MM.1S (cell line): ENCODE results near the gene PLD1.

Experiments
- DNase-seq: peaks from one replicate; pipeline ENCODE4 v3.0.0-alpha.2; 2015
- H2AFZ ChIP-seq: fragments of 300-600 bp; sonication (generic); 2 replicates; pipeline ENCODE4 v1.6.0; 2016; ENCODE audit warnings: antibody characterized with exemption, low read length
- H3F3A ChIP-seq: fragments of 300-600 bp; sonication (generic); 2 replicates; pipeline ENCODE4 v1.6.1; 2016; ENCODE audit warnings: mild to moderate bottlenecking, antibody characterized with exemption, low read length, moderate library complexity, mixed read lengths; ENCODE audit not compliant: insufficient read depth
- H3K27ac ChIP-seq: fragments of 300-600 bp; sonication (generic); 2 replicates; pipeline ENCODE4 v1.5.1; 2016; ENCODE audit warnings: mild to moderate bottlenecking, low read length
- H3K27me3 ChIP-seq: fragments of 300-600 bp; sonication (generic); replicated peaks from 2 replicates; pipeline ENCODE4 v1.6.0; 2016; ENCODE audit warnings: low read length; ENCODE audit not compliant: insufficient read depth
- H3K36me3 ChIP-seq: fragments of 300-600 bp; sonication (generic); replicated peaks from 2 replicates; pipeline ENCODE4 v1.6.1; 2016; ENCODE audit warnings: mild to moderate bottlenecking, low read length, mixed read lengths; ENCODE audit not compliant: insufficient read depth
- H3K4me1 ChIP-seq: fragments of 300-600 bp; sonication (generic); 2 replicates; pipeline ENCODE4 v1.6.1; 2016; ENCODE audit warnings: low read length, mixed read lengths
- H3K4me2 ChIP-seq: fragments of 300-600 bp; sonication (generic); 2 replicates; pipeline ENCODE4 v1.6.0; 2016; ENCODE audit warnings: low read depth, low read length
- H3K4me3 ChIP-seq: fragments of 300-600 bp; sonication (generic); 2 replicates; pipeline ENCODE4 v1.5.1; 2016; ENCODE audit warnings: low read length, mixed read lengths
- H3K79me2 ChIP-seq: fragments of 300-600 bp; sonication (generic); 2 replicates; pipeline ENCODE4 v1.6.1; 2016; ENCODE audit warnings: mixed run types, low read length, mixed read lengths
- H3K9ac ChIP-seq: fragments of 300-600 bp; sonication (generic); 2 replicates; pipeline ENCODE4 v1.6.1; 2016; ENCODE audit warnings: low read length, mixed read lengths
- H3K9me2 ChIP-seq: fragments of 300-600 bp; sonication (generic); replicated peaks from 2 replicates; pipeline ENCODE4 v1.6.1; 2016; ENCODE audit warnings: mild to moderate bottlenecking, low read length, mixed read lengths; ENCODE audit not compliant: insufficient read depth
- H3K9me3 ChIP-seq: fragments of 300-600 bp; sonication (generic); replicated peaks from 2 replicates; pipeline ENCODE4 v1.6.1; 2016; ENCODE audit warnings: mild to moderate bottlenecking, low read length, mixed read lengths; ENCODE audit not compliant: insufficient read depth
- H4K20me1 ChIP-seq: fragments of 300-600 bp; sonication (generic); 2 replicates; pipeline ENCODE4 v1.6.1; 2016; ENCODE audit warnings: mild to moderate bottlenecking, low read length, moderate library complexity, mixed read lengths; ENCODE audit not compliant: insufficient read depth
- EZH2 ChIP-seq: fragments of 300-600 bp; sonication (generic); optimal IDR thresholded peaks from 2 replicates; pipeline ENCODE3; 2017; ENCODE audit warnings: low read depth, mild to moderate bottlenecking, antibody characterized with exemption, low read length, mixed read lengths
- EZH2phosphoT487 ChIP-seq: fragments of 300-600 bp; sonication (generic); IDR thresholded peaks from 2 replicates; pipeline ENCODE4 v1.6.1; 2018; ENCODE audit warnings: antibody characterized with exemption, low read length
- TF ChIP-seq, protein P1 (sequence below): fragments of 300-600 bp; sonication (generic); IDR thresholded peaks from 2 replicates; pipeline ENCODE4 v1.5.1; 2016; ENCODE audit warnings: antibody characterized with exemption, low read length, mixed read lengths

Gene PLD1

GRCh38 chr3:171811295-171811912, 1.1 kb upstream of the PLD1 start:
- no peaks in the 10 kb centered on the region for H3K27me3 ChIP-seq
- H3F3A ChIP-seq: no peaks in the 10 kb centered on the region
- no peaks in the 10 kb centered on the region for H3K4me1 ChIP-seq
- no peak overlapping the region for H3K4me3 ChIP-seq
- H3K27ac ChIP-seq: no peak overlapping the region
- H3K9ac ChIP-seq: no peak overlapping the region
- no peak for TF ChIP-seq EZH2
- TF ChIP-seq EZH2phosphoT487: no peak
- TF ChIP-seq, protein P1, sequence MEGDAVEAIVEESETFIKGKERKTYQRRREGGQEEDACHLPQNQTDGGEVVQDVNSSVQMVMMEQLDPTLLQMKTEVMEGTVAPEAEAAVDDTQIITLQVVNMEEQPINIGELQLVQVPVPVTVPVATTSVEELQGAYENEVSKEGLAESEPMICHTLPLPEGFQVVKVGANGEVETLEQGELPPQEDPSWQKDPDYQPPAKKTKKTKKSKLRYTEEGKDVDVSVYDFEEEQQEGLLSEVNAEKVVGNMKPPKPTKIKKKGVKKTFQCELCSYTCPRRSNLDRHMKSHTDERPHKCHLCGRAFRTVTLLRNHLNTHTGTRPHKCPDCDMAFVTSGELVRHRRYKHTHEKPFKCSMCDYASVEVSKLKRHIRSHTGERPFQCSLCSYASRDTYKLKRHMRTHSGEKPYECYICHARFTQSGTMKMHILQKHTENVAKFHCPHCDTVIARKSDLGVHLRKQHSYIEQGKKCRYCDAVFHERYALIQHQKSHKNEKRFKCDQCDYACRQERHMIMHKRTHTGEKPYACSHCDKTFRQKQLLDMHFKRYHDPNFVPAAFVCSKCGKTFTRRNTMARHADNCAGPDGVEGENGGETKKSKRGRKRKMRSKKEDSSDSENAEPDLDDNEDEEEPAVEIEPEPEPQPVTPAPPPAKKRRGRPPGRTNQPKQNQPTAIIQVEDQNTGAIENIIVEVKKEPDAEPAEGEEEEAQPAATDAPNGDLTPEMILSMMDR: no peak
- no peak overlapping the region for H2AFZ ChIP-seq
- no peaks in the 10 kb centered on the region for H4K20me1 ChIP-seq
- H3K36me3 ChIP-seq: no peaks in the 10 kb centered on the region
- DNase-seq: no peak
- H3K9me3 ChIP-seq: no peaks in the 10 kb centered on the region
- H3K79me2 ChIP-seq: no peaks in the 10 kb centered on the region
- H3K9me2 ChIP-seq: no peaks in the 10 kb centered on the region
- H3K4me2 ChIP-seq: no peak overlapping the region

GRCh38 chr3:171810629-171811294, 479 bp upstream of the PLD1 start:
- Histone ChIP-seq H2AFZ (peak overlapping the region; percentile 93), H3K79me2 (no peaks in the 10 kb centered on the region), H3K9me2 (no peaks in the 10 kb centered on the region), H3K4me2 (peak overlapping the region; percentile 94), H3K27ac (no peak overlapping the region), H3K36me3 (no peaks in the 10 kb centered on the region), H3K4me3 (peak overlapping the region; percentile 76), H3F3A (no peaks in the 10 kb centered on the region), H3K9me3 (no peaks in the 10 kb centered on the region), H4K20me1 (no peaks in the 10 kb centered on the region), H3K9ac (no peak overlapping the region), H3K27me3 (no peaks in the 10 kb centered on the region), H3K4me1 (no peaks in the 10 kb centered on the region)
- DNase-seq: no peak
- TF ChIP-seq EZH2phosphoT487 (no peak), EZH2 (no peak)
- TF ChIP-seq, protein P1: no peak

DNA sequence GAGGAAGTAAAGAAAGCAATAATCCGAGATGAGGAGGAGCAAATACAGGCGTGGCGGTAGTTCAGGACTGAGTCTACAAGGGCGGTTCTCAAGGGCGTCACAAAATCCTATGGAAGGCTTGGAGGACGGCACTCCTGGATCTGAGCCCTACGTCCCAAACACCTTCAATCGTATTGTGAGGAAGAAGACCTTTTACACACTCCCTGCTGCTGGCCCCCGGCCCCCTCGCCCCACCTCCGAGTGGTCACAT, 747 bp downstream of the PLD1 start:
- TF ChIP-seq EZH2 (no peak), EZH2phosphoT487 (no peak)
- TF ChIP-seq, protein P1: no peak
- H4K20me1 ChIP-seq: no peaks in the 10 kb centered on the region
- no peaks in the 10 kb centered on the region for H3K27me3 ChIP-seq
- H3K79me2 ChIP-seq: no peaks in the 10 kb centered on the region
- no peak for DNase-seq
- peak overlapping the region; percentile 39; the same call in 1 of the 2 replicates for H3K9ac ChIP-seq
- no peaks in the 10 kb centered on the region for H3K9me2 ChIP-seq
- H2AFZ ChIP-seq: peak overlapping the region; percentile 93
- no peak overlapping the region for H3K27ac ChIP-seq
- no peaks in the 10 kb centered on the region for H3F3A ChIP-seq
- peak overlapping the region; percentile 94 for H3K4me2 ChIP-seq
- H3K4me3 ChIP-seq: peak overlapping the region; percentile 76
- no peaks in the 10 kb centered on the region for H3K9me3 ChIP-seq
- no peaks in the 10 kb centered on the region for H3K4me1 ChIP-seq
- no peaks in the 10 kb centered on the region for H3K36me3 ChIP-seq
